ENCODE measurements around the gene GRM7. TPM values are rescaled to one million over a fixed set of nuclear protein-coding genes. Genes with fewer than 3 reads are reported as not detected.

The GRM7 gene
- total and polyA plus RNA-seq, 10 donors, result 0.02 to 0.20 (median 0.14) TPM; not detected in 7

DNA sequence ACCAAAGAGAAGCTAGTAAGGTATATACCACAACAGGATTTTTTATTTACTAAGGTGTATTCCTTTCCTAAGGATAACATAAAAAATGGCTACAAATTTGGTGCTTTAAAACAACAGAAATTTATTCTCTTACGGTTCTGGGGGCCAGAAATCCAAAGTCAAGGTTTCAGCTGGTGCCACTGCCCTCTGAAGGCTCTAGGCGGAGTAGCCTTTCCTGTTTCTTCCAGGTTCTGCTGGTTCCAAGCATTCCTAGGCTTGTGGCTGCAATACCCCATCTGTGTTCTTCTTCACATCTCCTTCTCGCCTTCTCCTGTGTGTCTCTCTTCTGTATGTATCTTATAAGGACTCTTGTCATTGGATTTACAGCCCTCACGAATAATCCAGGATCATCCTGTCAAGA lies 549.9 kb downstream of the GRM7 start:
- H3K4me3 ChIP-seq, result no peak overlapping the region
- no peak for DNase-seq
- H3K27me3 ChIP-seq (replicated peaks in 1 of 7), result no peaks in the 10 kb centered on the region
- H3K4me1 ChIP-seq, result no peaks in the 10 kb centered on the region
- no peaks in the 10 kb centered on the region for H3K36me3 ChIP-seq
- H3K9me3 ChIP-seq, result no peaks in the 10 kb centered on the region
- intact Hi-C loops (cut with DNase I; ENCODE audit: low total_unique reads), result no loop called here
- 74 to 82% (median 76%) methylated on average over 4 of the region's 4 CpGs for WGBS, 5 donors
- no peak overlapping the region for H3K27ac ChIP-seq
- TF ChIP-seq POLR2A (IDR thresholded peaks at IDR 0.05) (no peak), CTCF (IDR thresholded peaks at IDR 0.05 in 8 of 11, conservative IDR thresholded peaks at IDR 0.05 in 3 of 11) (no peak), POLR2AphosphoS5 (IDR thresholded peaks at IDR 0.05) (no peak)

DNA sequence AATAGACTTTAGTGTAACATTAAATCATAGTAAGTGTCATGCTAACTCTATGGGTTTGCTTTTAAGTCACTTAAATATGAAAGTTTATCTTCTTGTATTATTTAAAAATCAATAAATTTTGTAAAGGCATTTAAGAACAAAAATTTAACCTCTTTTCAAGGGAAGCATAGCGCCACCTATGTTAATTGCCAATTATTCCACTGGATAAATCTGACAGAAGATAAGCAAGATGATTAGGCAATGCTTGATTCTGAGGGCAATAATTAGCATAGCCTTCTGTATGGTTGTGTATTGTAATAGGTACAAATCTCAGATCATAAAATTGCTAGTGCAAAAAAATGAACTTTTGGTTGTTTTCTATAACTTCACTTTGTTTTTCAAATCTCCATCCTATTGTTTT lies 560.1 kb downstream of the GRM7 start:
- H3K4me1 ChIP-seq, result no peaks in the 10 kb centered on the region
- WGBS, 5 donors, result 89 to 100% (median 95%) methylated on average over 1 of the region's 1 CpG
- no peak overlapping the region for H3K4me3 ChIP-seq
- intact Hi-C loops (cut with DNase I; ENCODE audit: low total_unique reads), result no loop called here
- no peak for DNase-seq
- TF ChIP-seq POLR2AphosphoS5 (IDR thresholded peaks at IDR 0.05) (no peak), CTCF (IDR thresholded peaks at IDR 0.05 in 8 of 11, conservative IDR thresholded peaks at IDR 0.05 in 3 of 11) (no peak), POLR2A (IDR thresholded peaks at IDR 0.05) (no peak)
- no peaks in the 10 kb centered on the region for H3K27me3 ChIP-seq (replicated peaks in 1 of 7)
- H3K9me3 ChIP-seq, result no peaks in the 10 kb centered on the region
- H3K36me3 ChIP-seq, result no peaks in the 10 kb centered on the region
- no peak overlapping the region for H3K27ac ChIP-seq

GRCh38 chr3:7423036-7423435 lies 562.1 kb downstream of the GRM7 start:
- no peak for TF ChIP-seq POLR2AphosphoS5 (IDR thresholded peaks at IDR 0.05)
- TF ChIP-seq CTCF (IDR thresholded peaks at IDR 0.05 in 8 of 11, conservative IDR thresholded peaks at IDR 0.05 in 3 of 11), result no peak
- TF ChIP-seq POLR2A (IDR thresholded peaks at IDR 0.05), result no peak
- 72 to 81% (median 75%) methylated on average over 2 of the region's 2 CpGs for WGBS, 5 donors

DNA sequence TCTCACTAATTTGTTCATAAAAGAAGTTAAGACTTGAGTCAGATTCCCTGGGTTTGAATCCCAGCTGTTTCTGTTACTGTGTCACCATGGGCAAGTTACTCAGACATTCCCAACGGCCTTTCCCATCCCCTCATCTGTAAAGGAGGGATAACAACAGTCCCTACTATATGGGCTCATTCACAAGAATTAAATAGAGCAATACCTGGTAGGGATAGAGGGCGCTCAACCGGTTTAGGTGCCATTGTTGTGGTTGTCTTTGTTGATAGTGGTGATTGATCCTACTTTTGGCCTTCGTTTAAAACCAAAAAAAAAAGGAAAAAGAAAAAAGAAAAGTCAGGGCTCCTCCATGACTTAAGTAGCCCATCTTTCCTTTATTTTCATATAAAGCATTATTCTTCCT lies 563.1 kb downstream of the GRM7 start:
- DNase-seq, result no peak
- intact Hi-C loops (cut with DNase I; ENCODE audit: low total_unique reads), result no loop called here

More at GRCh38 chr3:7423036-7423435, 562.1 kb downstream of the GRM7 start:
- Histone ChIP-seq H3K4me3 (no peak overlapping the region), H3K27me3 (replicated peaks in 1 of 7) (no peaks in the 10 kb centered on the region), H3K27ac (no peak overlapping the region), H3K9me3 (no peaks in the 10 kb centered on the region), H3K36me3 (no peaks in the 10 kb centered on the region), H3K4me1 (no peaks in the 10 kb centered on the region)
- intact Hi-C loops (cut with DNase I; ENCODE audit: low total_unique reads), result no loop called here
- no peak for DNase-seq

More for the DNA sequence above, 563.1 kb downstream of the GRM7 start:
- Histone ChIP-seq H3K4me3 (no peak overlapping the region), H3K27me3 (replicated peaks in 1 of 7) (no peaks in the 10 kb centered on the region), H3K9me3 (no peaks in the 10 kb centered on the region), H3K27ac (no peak overlapping the region), H3K4me1 (no peaks in the 10 kb centered on the region), H3K36me3 (no peaks in the 10 kb centered on the region)
- no peak for TF ChIP-seq POLR2A (IDR thresholded peaks at IDR 0.05)
- TF ChIP-seq POLR2AphosphoS5 (IDR thresholded peaks at IDR 0.05), result no peak
- no peak for TF ChIP-seq CTCF (IDR thresholded peaks at IDR 0.05 in 8 of 11, conservative IDR thresholded peaks at IDR 0.05 in 3 of 11)
- 76 to 80% (median 77%) methylated on average over 4 of the region's 4 CpGs for WGBS, 5 donors
